Measurements from ENCODE around the gene PTPN5. TPM values are rescaled to one million over a fixed set of nuclear protein-coding genes. Genes with fewer than 3 reads are reported as not detected.

The PTPN5 gene
- polyA plus RNA-seq, 3 donors: not detected

- Histone ChIP-seq H3K9me3 (replicated peaks in 1 of 2; ENCODE audit: control insufficient read depth in 1 of 2, insufficient read depth in 1 of 2, low read length in 2 of 2) (no peaks in the 10 kb centered on the region), H3K4me2 (replicated peaks; ENCODE audit: extremely low read depth, low read length, poor library complexity, severe bottlenecking) (peak overlapping the region; percentile 86), H4K20me1 (ENCODE audit: insufficient read depth, low read length) (no peaks in the 10 kb centered on the region), H3K27ac (ENCODE audit: low read depth in 1 of 2, low read length in 2 of 2) (peak overlapping the region; percentile 31 to 77), H3K4me1 (ENCODE audit: control insufficient read depth in 1 of 2, insufficient read depth in 2 of 2, low read length in 2 of 2) (peaks cover 35 to 40% of the 10 kb centered on the region in 2 donors), H3K4me3 (replicated peaks in 1 of 3; ENCODE audit: low read depth in 2 of 3, low read length in 3 of 3) (peak overlapping the region in 2 of 3 experiments; percentile 42 to 79), H3K9ac (ENCODE audit: insufficient read depth, low read length, poor library complexity, severe bottlenecking) (no peak overlapping the region), H3K79me2 (ENCODE audit: insufficient read depth, low read length) (no peaks in the 10 kb centered on the region), H3K27me3 (ENCODE audit: control insufficient read depth in 2 of 2, insufficient read depth in 2 of 2, low read length in 2 of 2) (peaks cover under 1 to 8% of the 10 kb centered on the region in 2 donors), H2AFZ (ENCODE audit: insufficient read depth, low read depth, low read length, poor library complexity, severe bottlenecking) (no peak overlapping the region), H3K36me3 (replicated peaks in 1 of 2; ENCODE audit: control insufficient read depth in 1 of 2, insufficient read depth in 2 of 2, low read length in 2 of 2) (no peaks in the 10 kb centered on the region)
- Mint-ChIP-seq H3K4me1 (peaks cover 33% of the 10 kb centered on the region), H3K4me3 (peak overlapping the region; percentile 79 to 87), H3K27me3 (ENCODE audit: low read depth in 3 of 3) (peaks cover 9 to 17% (median 14%) of the 10 kb centered on the region in 3 donors), H3K36me3 (peaks cover 16 to 25% of the 10 kb centered on the region in 2 donors), H3K9me3 (no peaks in the 10 kb centered on the region), H3K27ac (peak overlapping the region; percentile 69 to 88 (median 82))
- intact Hi-C loops (cut with micrococcal nuclease): loop anchor here (5.0 to 10.0 kb wide), 3 partner anchors 65 to 175 kb away; partner anchors contain the start of genes SPTY2D1 (in 2 of the 2) and TSG101 (in 1 of the 2)
- peak; percentile 34 to 63 (median 58) for DNase-seq
- WGBS (ENCODE audit: insufficient coverage): 76% methylated on average over 2 of the region's 3 CpGs
- no peak for TF ChIP-seq CTCF (IDR thresholded peaks at IDR 0.05)
These were observed 91.7 kb downstream of the PTPN5 start for GRCh38 chr11:18699848-18700261.

DNA sequence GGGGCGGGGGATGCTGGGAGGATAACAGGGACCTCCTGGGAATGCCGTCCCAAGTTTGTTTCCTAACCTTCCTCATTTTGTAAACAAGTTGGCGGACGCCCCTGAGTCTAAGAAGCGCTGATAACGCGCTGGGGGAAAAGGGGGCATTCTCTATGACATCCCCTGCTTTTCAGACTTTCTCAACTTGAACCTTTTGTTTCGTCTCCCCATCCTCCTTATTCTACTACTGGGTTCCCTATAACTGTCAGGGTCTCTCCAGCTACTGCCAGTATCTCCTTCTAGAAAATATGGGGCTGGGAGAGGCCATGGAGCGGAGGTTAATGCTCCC is 92.4 kb downstream of the PTPN5 start:
- Histone ChIP-seq H2AFZ (ENCODE audit: insufficient read depth, low read depth, low read length, poor library complexity, severe bottlenecking) (peak overlapping the region; percentile 73), H3K4me2 (replicated peaks; ENCODE audit: extremely low read depth, low read length, poor library complexity, severe bottlenecking) (peak overlapping the region; percentile 86), H3K27me3 (ENCODE audit: control insufficient read depth in 2 of 2, insufficient read depth in 2 of 2, low read length in 2 of 2) (peaks cover 0 to 2% of the 10 kb centered on the region in 2 donors), H3K27ac (ENCODE audit: low read depth in 1 of 2, low read length in 2 of 2) (peak overlapping the region; percentile 31 to 77), H4K20me1 (ENCODE audit: insufficient read depth, low read length) (no peaks in the 10 kb centered on the region), H3K9ac (ENCODE audit: insufficient read depth, low read length, poor library complexity, severe bottlenecking) (peak overlapping the region; percentile 79), H3K4me3 (replicated peaks in 1 of 3; ENCODE audit: low read depth in 2 of 3, low read length in 3 of 3) (peak overlapping the region; percentile 42 to 79 (median 75)), H3K4me1 (ENCODE audit: control insufficient read depth in 1 of 2, insufficient read depth in 2 of 2, low read length in 2 of 2) (peaks cover 35 to 40% of the 10 kb centered on the region in 2 donors), H3K36me3 (replicated peaks in 1 of 2; ENCODE audit: control insufficient read depth in 1 of 2, insufficient read depth in 2 of 2, low read length in 2 of 2) (no peaks in the 10 kb centered on the region), H3K79me2 (ENCODE audit: insufficient read depth, low read length) (no peaks in the 10 kb centered on the region), H3K9me3 (replicated peaks in 1 of 2; ENCODE audit: control insufficient read depth in 1 of 2, insufficient read depth in 1 of 2, low read length in 2 of 2) (no peaks in the 10 kb centered on the region)
- Mint-ChIP-seq H3K27me3 (ENCODE audit: low read depth in 3 of 3) (peaks cover 6 to 12% (median 10%) of the 10 kb centered on the region in 3 donors), H3K36me3 (peaks cover 16 to 25% of the 10 kb centered on the region in 2 donors), H3K27ac (peak overlapping the region; percentile 35 to 88 (median 79)), H3K4me3 (peak overlapping the region; percentile 79 to 87), H3K9me3 (peaks cover 0 to 1% (median 0%) of the 10 kb centered on the region in 7 donors), H3K4me1 (peaks cover 34% of the 10 kb centered on the region)
- 0% methylated on average over 5 of the region's 9 CpGs for WGBS (ENCODE audit: insufficient coverage)
- DNase-seq: no peak
- intact Hi-C loops (cut with micrococcal nuclease): loop anchor here (5.0 to 10.0 kb wide), 3 partner anchors 64 to 174 kb away; partner anchors contain the start of genes SPTY2D1 (in 2 of the 2) and TSG101 (in 1 of the 2)
- no peak for TF ChIP-seq CTCF (IDR thresholded peaks at IDR 0.05)
